ENCODE results near the gene BAIAP2. TPM values are rescaled to one million over a fixed set of nuclear protein-coding genes. Genes with fewer than 3 reads are reported as not detected.

BAIAP2 gene
- total and polyA plus RNA-seq, 2 of the 13 experiments (the other 11 are each of a cell fraction or from before 2014, with no cell fraction given): 22.5 to 24.0 TPM

GRCh38 chr17:81152288-81152828 lies 117.4 kb downstream of the BAIAP2 start:
- no peak for ATAC-seq
- POLR2A ChIA-PET: interaction anchor here (1.3 kb wide), 1 partner anchor 13 kb away, joined by 4 read pairs; the partner anchor contains the start of gene PVALEF
- CTCF ChIA-PET (ENCODE audit: low intra/inter-chr PET ratio, low total read pairs): no interaction called here
- 79% methylated on average over 8 of the region's 8 CpGs for WGBS (ENCODE audit: low lambda C conversion rate)
- DNase-seq (ENCODE audit: low spot score): no peak
- no peaks in the 10 kb centered on the region for H4K20me1 ChIP-seq (ENCODE audit: insufficient read depth, low read length)
- peak; percentile 39 for FAIRE-seq
- in situ Hi-C loops (cut with HindIII; ENCODE audit: extremely low pct_ligation_motif_present, low pct_unique_long_range_greater_than_20kb): no loop called here
- intact Hi-C loops (cut with micrococcal nuclease; ENCODE audit: unreplicated experiment): no loop called here
- H3K36me3 ChIP-seq (replicated peaks in 1 of 2; ENCODE audit: control insufficient read depth in 1 of 2, insufficient read depth in 2 of 2, low read length in 2 of 2): no peaks in the 10 kb centered on the region
- no peak overlapping the region for H3K27ac ChIP-seq (ENCODE audit: extremely low read length, insufficient read depth, low read length)
- no peaks in the 10 kb centered on the region for H3K27me3 ChIP-seq (ENCODE audit: control insufficient read depth in 1 of 2, insufficient read depth in 2 of 2, low read length in 2 of 2)
- H3K79me2 ChIP-seq (ENCODE audit: insufficient read depth, low read length): no peaks in the 10 kb centered on the region
- BruUV-seq (replicated peaks): no TSS peak
- H3K4me3 ChIP-seq (replicated peaks in 1 of 3; ENCODE audit: insufficient read depth in 1 of 3, low read depth in 2 of 3, low read length in 3 of 3): no peak overlapping the region
- H3K4me2 ChIP-seq (ENCODE audit: low read depth, low read length): no peak overlapping the region
- no peak overlapping the region for H2AFZ ChIP-seq (ENCODE audit: low read length)
- H3K9me3 ChIP-seq (ENCODE audit: low read length): no peaks in the 10 kb centered on the region
- no peak for TF ChIP-seq ZNF605 (CRISPR knock-in tag; IDR thresholded peaks at IDR 0.05)
- TF ChIP-seq KLF9 (CRISPR knock-in tag; IDR thresholded peaks at IDR 0.05; ENCODE audit: low read depth): no peak
- no peak for TF ChIP-seq ZNF446 (CRISPR knock-in tag; IDR thresholded peaks at IDR 0.05)
- no peak for TF ChIP-seq PLRG1 (conservative IDR thresholded peaks at IDR 0.05)
- TF ChIP-seq KMT2A (CRISPR knock-in tag; IDR thresholded peaks at IDR 0.05): no peak
- peak; percentile 74 for TF ChIP-seq ZNF770 (CRISPR knock-in tag; IDR thresholded peaks at IDR 0.05)
- peaks cover 4% of the 10 kb centered on the region; the same call in 1 of the 2 replicates for H3K4me1 ChIP-seq (ENCODE audit: insufficient read depth, low read length)
- no peak overlapping the region for H3K9ac ChIP-seq (ENCODE audit: insufficient read depth, low read depth, low read length)

GRCh38 chr17:81153340-81153803 lies 118.4 kb downstream of the BAIAP2 start:
- no peaks in the 10 kb centered on the region for H3K79me2 ChIP-seq (ENCODE audit: insufficient read depth, low read length)
- peaks cover 4% of the 10 kb centered on the region; the same call in 1 of the 2 replicates for H3K4me1 ChIP-seq (ENCODE audit: insufficient read depth, low read length)
- DNase-seq (ENCODE audit: low spot score) (no peak), ATAC-seq (no peak), FAIRE-seq (no peak)
- no peaks in the 10 kb centered on the region for H3K36me3 ChIP-seq (replicated peaks in 1 of 2; ENCODE audit: control insufficient read depth in 1 of 2, insufficient read depth in 2 of 2, low read length in 2 of 2)
- ChIA-PET POLR2A (interaction anchor here (1.3 kb wide), 1 partner anchor 12 kb away, joined by 4 read pairs; the partner anchor contains the start of gene PVALEF), CTCF (ENCODE audit: low intra/inter-chr PET ratio, low total read pairs) (no interaction called here)
- BruUV-seq (replicated peaks): no TSS peak
- in situ Hi-C loops (cut with HindIII; ENCODE audit: extremely low pct_ligation_motif_present, low pct_unique_long_range_greater_than_20kb): no loop called here
- intact Hi-C loops (cut with micrococcal nuclease; ENCODE audit: unreplicated experiment): no loop called here
- no peak overlapping the region for H3K27ac ChIP-seq (ENCODE audit: extremely low read length, insufficient read depth, low read length)
- H3K9me3 ChIP-seq (ENCODE audit: low read length): no peaks in the 10 kb centered on the region
- no peak overlapping the region for H3K9ac ChIP-seq (ENCODE audit: insufficient read depth, low read depth, low read length)
- WGBS (ENCODE audit: low lambda C conversion rate): 95% methylated on average over 17 of the region's 17 CpGs
- no peaks in the 10 kb centered on the region for H4K20me1 ChIP-seq (ENCODE audit: insufficient read depth, low read length)
- no peak overlapping the region for H3K4me2 ChIP-seq (ENCODE audit: low read depth, low read length)
- no peaks in the 10 kb centered on the region for H3K27me3 ChIP-seq (ENCODE audit: control insufficient read depth in 1 of 2, insufficient read depth in 2 of 2, low read length in 2 of 2)
- TF ChIP-seq KMT2A (CRISPR knock-in tag; IDR thresholded peaks at IDR 0.05): no peak
- no peak for TF ChIP-seq DPF2 (CRISPR knock-in tag; IDR thresholded peaks at IDR 0.05; ENCODE audit: borderline replicate concordance, low read depth)
- TF ChIP-seq SRY (CRISPR knock-in tag; IDR thresholded peaks at IDR 0.05): no peak
- TF ChIP-seq GABPA (IDR thresholded peaks at IDR 0.05; ENCODE audit: low read depth, low read length): no peak
- TF ChIP-seq GABPA (CRISPR knock-in tag; IDR thresholded peaks at IDR 0.05; ENCODE audit: low read depth): no peak
- TF ChIP-seq ZNF607 (CRISPR knock-in tag; IDR thresholded peaks at IDR 0.05; ENCODE audit: borderline replicate concordance): no peak
- TF ChIP-seq ZNF660 (CRISPR knock-in tag; IDR thresholded peaks at IDR 0.05; ENCODE audit: borderline replicate concordance, low read depth): no peak
- no peak for TF ChIP-seq TMF1 (CRISPR knock-in tag; IDR thresholded peaks at IDR 0.05; ENCODE audit: low read depth)
- no peak for TF ChIP-seq MIER3 (CRISPR knock-in tag; IDR thresholded peaks at IDR 0.05; ENCODE audit: borderline replicate concordance)
- no peak overlapping the region for H3K4me3 ChIP-seq (replicated peaks in 1 of 3; ENCODE audit: insufficient read depth in 1 of 3, low read depth in 2 of 3, low read length in 3 of 3)
- H2AFZ ChIP-seq (ENCODE audit: low read length): no peak overlapping the region
